ENCODE measurements around the gene SH3PXD2B. TPM values are rescaled to one million over a fixed set of nuclear protein-coding genes. Genes with fewer than 3 reads are reported as not detected.

Gene SH3PXD2B
- total and polyA plus RNA-seq, 8 donors: 6.7 to 63.0 (median 20.5) TPM

DNA sequence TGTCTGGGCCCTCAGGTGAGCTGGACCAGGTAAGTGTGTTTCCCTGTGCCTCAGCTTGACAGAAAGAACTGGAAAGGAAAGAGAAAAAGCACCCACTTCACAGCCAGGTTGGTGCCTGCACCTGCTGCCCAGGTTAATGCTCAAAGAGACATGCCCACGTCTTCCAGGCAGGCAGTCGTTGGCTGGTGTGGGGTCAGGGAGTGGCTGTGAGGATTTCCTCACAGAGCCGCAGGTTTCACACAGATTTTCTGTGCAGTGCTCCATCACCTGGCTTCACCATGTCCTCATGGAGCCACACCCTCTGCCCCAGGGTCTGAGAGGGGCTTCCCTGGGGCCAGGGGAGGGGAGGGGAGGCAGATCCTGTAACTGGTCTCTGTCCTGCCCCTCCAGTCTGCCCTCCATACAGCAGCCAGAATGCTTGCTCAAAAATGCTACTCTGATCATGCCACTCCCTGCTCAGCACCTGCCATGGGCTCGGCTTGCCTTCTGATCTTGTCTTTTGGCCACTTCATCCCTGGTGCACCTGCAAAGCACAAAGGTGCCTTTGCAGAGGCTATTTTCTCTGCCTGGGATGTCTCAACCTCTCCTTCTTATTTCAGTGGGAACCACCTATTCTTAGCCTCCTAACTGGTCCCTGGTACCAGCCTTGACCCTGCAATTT lies 88.2 kb downstream of the SH3PXD2B start:
- Histone ChIP-seq H3K9me3 (peaks cover 0 to 8% (median 2%) of the 10 kb centered on the region in 4 donors), H3K4me1 (no peaks in the 10 kb centered on the region), H3K4me3 (no peak overlapping the region), H3K36me3 (peaks cover 0 to 57% (median 42%) of the 10 kb centered on the region in 4 donors), H3K27me3 (no peaks in the 10 kb centered on the region), H3K27ac (no peak overlapping the region)
- WGBS, 5 donors: 72 to 100% (median 88%) methylated on average over 4 of the region's 4 CpGs
- DNase-seq: no peak
- TF ChIP-seq, protein P1, sequence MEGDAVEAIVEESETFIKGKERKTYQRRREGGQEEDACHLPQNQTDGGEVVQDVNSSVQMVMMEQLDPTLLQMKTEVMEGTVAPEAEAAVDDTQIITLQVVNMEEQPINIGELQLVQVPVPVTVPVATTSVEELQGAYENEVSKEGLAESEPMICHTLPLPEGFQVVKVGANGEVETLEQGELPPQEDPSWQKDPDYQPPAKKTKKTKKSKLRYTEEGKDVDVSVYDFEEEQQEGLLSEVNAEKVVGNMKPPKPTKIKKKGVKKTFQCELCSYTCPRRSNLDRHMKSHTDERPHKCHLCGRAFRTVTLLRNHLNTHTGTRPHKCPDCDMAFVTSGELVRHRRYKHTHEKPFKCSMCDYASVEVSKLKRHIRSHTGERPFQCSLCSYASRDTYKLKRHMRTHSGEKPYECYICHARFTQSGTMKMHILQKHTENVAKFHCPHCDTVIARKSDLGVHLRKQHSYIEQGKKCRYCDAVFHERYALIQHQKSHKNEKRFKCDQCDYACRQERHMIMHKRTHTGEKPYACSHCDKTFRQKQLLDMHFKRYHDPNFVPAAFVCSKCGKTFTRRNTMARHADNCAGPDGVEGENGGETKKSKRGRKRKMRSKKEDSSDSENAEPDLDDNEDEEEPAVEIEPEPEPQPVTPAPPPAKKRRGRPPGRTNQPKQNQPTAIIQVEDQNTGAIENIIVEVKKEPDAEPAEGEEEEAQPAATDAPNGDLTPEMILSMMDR (IDR thresholded peaks at IDR 0.05): no peak
- TF ChIP-seq EP300 (IDR thresholded peaks at IDR 0.05) (no peak), POLR2A (IDR thresholded peaks at IDR 0.05) (no peak), POLR2AphosphoS5 (IDR thresholded peaks at IDR 0.05) (no peak)
- intact Hi-C loops (cut with DNase I; ENCODE audit: low total_unique reads): no loop called here

DNA sequence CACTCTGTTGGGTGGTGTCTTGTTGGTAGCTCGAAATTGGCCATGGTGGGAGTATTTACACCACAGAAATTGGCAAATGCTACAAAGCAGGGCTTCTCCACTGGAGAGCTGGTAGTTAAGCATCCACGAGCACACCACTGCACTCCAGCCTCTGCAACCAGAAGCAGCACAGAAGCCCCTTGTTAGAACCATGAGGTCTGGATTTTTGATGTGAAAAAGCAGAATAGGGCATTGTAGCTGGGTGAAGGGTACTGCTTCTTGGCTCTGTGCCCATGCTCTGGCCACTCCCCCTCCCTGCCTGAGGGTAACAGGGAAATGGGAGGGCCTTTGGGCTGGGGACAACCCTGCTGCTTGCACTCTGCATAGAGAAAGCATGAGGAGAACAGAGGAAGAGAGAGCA lies 89.6 kb downstream of the SH3PXD2B start:
- H3K9me3 ChIP-seq: no peaks in the 10 kb centered on the region
- H3K4me3 ChIP-seq: no peak overlapping the region
- no peaks in the 10 kb centered on the region for H3K27me3 ChIP-seq
- DNase-seq: peak in 1 of 2 donors; percentile 64
- no peak overlapping the region for H3K27ac ChIP-seq
- peaks cover 0 to 54% (median 44%) of the 10 kb centered on the region in 4 donors for H3K36me3 ChIP-seq
- intact Hi-C loops (cut with DNase I; ENCODE audit: low total_unique reads): no loop called here
- no peaks in the 10 kb centered on the region for H3K4me1 ChIP-seq
- TF ChIP-seq, protein P1 (IDR thresholded peaks at IDR 0.05): no peak
- TF ChIP-seq POLR2AphosphoS5 (IDR thresholded peaks at IDR 0.05) (no peak), POLR2A (IDR thresholded peaks at IDR 0.05) (no peak), EP300 (IDR thresholded peaks at IDR 0.05) (no peak)
- WGBS, 5 donors: 80 to 94% (median 89%) methylated on average over 1 to 2 of the region's 2 CpGs

DNA sequence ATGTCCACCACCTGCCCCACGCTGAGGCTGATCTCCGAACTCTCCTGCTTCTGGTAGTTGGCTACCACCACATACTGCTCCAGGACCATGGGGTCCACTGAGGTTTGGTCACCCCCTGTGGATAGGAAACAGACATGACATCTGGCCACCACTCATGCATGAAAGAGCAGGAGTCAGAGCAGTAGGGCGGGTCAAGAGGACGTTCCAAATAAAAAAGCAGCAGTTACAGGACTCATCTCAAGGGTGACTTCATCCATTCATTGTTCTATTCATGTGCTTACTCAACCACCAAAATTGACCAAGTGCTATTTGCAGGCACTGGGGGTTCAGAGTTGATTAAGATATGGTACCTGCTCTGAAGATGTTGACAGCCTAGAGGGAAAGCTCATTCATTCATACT lies 91.6 kb downstream of the SH3PXD2B start:
- H3K27ac ChIP-seq: no peak overlapping the region
- intact Hi-C loops (cut with DNase I; ENCODE audit: low total_unique reads): no loop called here

DNA sequence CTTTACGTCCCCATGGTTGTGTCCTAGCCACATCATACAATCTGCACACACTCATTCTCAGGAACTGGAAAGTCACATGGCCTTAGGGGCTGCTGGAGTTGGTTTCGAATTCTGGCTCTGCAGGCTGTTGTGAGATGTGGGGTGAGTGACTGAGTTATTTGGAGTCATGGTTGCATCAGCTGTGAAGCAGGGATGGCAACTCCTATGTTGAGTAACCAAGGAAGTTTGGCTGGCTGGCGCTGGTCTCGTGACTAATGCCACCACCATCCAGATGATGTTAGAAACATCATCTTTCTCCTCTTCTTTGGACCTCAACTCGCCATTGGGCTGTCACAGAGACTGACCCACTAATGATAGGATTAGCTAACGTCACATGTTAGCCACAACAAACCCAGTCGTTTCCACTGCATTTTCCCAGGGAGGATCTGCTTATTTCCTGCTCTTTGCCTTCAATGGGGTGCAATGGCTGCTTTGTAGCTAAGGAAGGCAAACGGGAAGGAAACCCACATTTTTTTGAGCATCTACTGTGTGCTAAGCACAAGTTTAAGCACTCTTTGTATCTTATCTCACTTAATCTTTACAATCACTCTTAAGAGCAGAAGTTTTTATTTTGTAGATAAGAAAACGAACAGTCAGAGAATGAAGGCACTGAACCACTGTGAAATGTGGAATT lies 92.6 kb downstream of the SH3PXD2B start:
- TF ChIP-seq, protein P1 (IDR thresholded peaks at IDR 0.05): no peak
- peak in 1 of 3 donors; percentile 58 for TF ChIP-seq POLR2AphosphoS5 (IDR thresholded peaks at IDR 0.05)
- TF ChIP-seq EP300 (IDR thresholded peaks at IDR 0.05): no peak
- H3K27me3 ChIP-seq: no peaks in the 10 kb centered on the region
- no peaks in the 10 kb centered on the region for H3K4me1 ChIP-seq
- no peak overlapping the region for H3K4me3 ChIP-seq
- peaks cover 10 to 69% (median 64%) of the 10 kb centered on the region in 4 donors for H3K36me3 ChIP-seq
- intact Hi-C loops (cut with DNase I; ENCODE audit: low total_unique reads): no loop called here
- 65 to 77% (median 73%) methylated on average over 9 of the region's 9 CpGs for WGBS, 5 donors
- DNase-seq: no peak
- peak overlapping the region in 2 of 5 donors; percentile 34 to 52 for H3K27ac ChIP-seq
- no peaks in the 10 kb centered on the region for H3K9me3 ChIP-seq

More for the DNA sequence above, 91.6 kb downstream of the SH3PXD2B start:
- Histone ChIP-seq H3K4me1 (no peaks in the 10 kb centered on the region), H3K9me3 (no peaks in the 10 kb centered on the region), H3K36me3 (peaks cover 6 to 62% (median 59%) of the 10 kb centered on the region in 4 donors), H3K27me3 (no peaks in the 10 kb centered on the region), H3K4me3 (no peak overlapping the region)
- DNase-seq: no peak
- no peak for TF ChIP-seq POLR2A (IDR thresholded peaks at IDR 0.05)
- no peak for TF ChIP-seq EP300 (IDR thresholded peaks at IDR 0.05)
- TF ChIP-seq, protein P1 (IDR thresholded peaks at IDR 0.05): no peak
- TF ChIP-seq POLR2AphosphoS5 (IDR thresholded peaks at IDR 0.05): no peak
- whole genome bisulfite sequencing, 5 donors: 92 to 100% (median 94%) methylated on average over 4 of the region's 4 CpGs

All from stomach (tissue), 9 donors.